Omental fat pad (tissue), 4 donors: Measurements from ENCODE around the gene ANKH. TPM values are rescaled to one million over a fixed set of nuclear protein-coding genes. Genes with fewer than 3 reads are reported as not detected.

Experiments used
- ATAC-seq: fragments of 150-250 bp; one replicate; pipeline ENCODE4 v1.9.1; 2016; ENCODE audit warnings: mild to moderate bottlenecking, moderate library complexity; ENCODE audit not compliant: low FRiP score
- DNase-seq: peaks from one replicate; pipeline ENCODE4 v3.0.0-alpha.2; 2019; ENCODE audit warnings: low spot score
- total RNA-seq, 4 donors: library from RNA; depleted of rRNA; stranded (reverse); fragments of >200 nt; gene quantifications; one replicate each; pipeline ENCODE4 v1.1.0, GENCODE V29; 2016
- TF ChIP-seq, protein P1 (sequence below), 3 donors: fragments of 450-650 bp; IDR thresholded peaks; one replicate each; pipeline ENCODE4 v1.5.1; 2016 to 2017; ENCODE audit warnings: antibody characterized with exemption in 3 of 3, mild to moderate bottlenecking in 3 of 3, moderate library complexity in 2 of 3

Gene ANKH
- total RNA-seq, 4 donors from 2014 or later = 37.4 to 74.3 (median 39.2) TPM

DNA sequence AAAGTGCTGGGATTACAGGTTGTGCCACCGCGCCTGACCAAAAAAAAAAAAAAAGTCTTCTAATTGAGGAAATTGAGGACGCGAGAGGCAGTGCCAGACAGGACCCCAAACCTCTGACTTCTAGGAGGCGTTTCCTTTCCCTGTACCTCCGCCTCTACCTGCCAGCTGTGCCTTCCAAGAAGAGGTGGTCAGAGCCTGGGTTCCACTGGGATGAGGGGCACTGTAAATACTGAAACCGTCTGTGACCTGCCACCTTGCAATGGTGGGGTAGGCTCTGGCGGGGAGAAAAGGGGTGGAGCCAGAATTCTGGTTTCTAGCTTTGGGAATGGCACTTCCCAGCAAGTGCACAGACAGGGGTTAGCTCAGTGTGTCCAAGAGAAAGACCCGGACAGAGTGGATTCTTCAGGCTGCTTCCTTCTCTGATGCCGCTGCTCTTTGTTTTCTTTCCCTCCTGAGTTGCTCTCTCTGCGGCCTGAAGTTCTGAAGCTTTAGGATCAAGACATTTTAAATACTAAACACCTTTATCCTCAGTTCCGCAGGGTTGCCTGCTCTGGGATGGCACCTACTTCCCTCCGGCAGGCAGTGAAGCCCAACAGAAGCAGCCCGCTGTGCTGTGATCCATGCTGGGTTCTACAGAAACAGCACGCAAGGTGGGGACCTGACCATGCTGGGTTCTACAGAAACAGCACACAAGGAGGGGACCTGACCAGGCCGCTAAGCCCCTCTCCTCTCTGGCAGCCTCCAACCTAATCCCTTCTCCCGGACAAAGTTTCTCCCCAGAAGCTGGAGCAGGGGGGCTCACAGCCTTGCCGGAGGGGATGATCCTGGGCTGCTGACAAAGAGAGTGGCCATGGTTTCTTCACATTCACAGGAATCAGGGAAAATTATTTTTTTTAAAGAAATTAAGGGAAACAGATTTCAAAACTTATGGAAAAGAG, 141.9 kb downstream of the ANKH start:
- ATAC-seq (no peak), DNase-seq (no peak)
- TF ChIP-seq, protein P1, sequence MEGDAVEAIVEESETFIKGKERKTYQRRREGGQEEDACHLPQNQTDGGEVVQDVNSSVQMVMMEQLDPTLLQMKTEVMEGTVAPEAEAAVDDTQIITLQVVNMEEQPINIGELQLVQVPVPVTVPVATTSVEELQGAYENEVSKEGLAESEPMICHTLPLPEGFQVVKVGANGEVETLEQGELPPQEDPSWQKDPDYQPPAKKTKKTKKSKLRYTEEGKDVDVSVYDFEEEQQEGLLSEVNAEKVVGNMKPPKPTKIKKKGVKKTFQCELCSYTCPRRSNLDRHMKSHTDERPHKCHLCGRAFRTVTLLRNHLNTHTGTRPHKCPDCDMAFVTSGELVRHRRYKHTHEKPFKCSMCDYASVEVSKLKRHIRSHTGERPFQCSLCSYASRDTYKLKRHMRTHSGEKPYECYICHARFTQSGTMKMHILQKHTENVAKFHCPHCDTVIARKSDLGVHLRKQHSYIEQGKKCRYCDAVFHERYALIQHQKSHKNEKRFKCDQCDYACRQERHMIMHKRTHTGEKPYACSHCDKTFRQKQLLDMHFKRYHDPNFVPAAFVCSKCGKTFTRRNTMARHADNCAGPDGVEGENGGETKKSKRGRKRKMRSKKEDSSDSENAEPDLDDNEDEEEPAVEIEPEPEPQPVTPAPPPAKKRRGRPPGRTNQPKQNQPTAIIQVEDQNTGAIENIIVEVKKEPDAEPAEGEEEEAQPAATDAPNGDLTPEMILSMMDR (IDR thresholded peaks at IDR 0.05) = no peak

DNA sequence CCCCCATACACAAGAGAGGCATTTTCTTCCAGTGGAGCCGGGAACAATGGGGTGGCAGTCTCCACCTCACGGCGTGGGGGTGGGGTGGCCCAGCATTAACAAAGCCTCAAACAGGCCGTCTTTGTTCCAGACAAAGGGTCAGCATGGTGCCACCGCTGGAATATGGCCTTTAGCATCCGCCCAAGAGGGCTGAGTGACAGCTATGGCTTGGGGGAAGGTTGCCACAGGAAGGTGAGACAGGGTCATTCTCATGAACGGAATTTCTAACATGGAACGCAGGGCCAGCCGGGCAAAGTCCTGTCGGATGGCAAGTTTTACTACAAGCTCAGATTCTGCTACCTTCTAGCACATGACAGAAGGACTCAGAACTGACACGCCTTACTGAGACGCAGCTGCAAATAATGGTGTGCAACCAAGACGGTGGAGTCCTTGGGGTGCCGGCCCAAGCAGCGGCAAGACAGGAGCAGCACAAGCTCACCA, 143.1 kb downstream of the ANKH start:
- TF ChIP-seq, protein P1 (IDR thresholded peaks at IDR 0.05) = no peak
- DNase-seq = no peak
- no peak for ATAC-seq

DNA sequence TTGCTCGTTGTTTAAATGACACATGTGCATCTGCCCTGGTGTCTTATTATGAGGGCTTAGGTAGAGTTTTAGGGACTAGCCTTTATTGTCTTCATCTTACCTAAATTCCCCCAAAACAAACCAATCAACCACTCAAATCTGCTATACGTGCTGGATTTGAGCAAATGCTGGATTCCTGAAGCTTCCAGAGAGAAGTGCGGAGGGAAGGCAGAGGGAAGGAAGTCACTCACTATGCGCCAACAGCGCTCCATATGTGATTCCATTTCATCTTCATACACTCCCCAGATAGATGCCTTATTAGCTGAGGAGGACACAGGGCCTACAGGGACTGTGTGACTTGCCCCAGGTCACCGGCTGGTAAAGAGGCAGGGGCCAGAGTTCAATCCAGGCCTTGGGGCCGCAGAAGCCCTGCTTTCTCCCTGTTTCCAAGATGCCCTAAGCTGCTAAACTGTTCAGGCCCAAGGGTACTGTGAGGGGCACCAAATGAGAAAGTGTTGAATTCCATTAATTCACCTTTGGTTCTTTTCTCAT, 143.6 kb downstream of the ANKH start:
- no peak for ATAC-seq

DNA sequence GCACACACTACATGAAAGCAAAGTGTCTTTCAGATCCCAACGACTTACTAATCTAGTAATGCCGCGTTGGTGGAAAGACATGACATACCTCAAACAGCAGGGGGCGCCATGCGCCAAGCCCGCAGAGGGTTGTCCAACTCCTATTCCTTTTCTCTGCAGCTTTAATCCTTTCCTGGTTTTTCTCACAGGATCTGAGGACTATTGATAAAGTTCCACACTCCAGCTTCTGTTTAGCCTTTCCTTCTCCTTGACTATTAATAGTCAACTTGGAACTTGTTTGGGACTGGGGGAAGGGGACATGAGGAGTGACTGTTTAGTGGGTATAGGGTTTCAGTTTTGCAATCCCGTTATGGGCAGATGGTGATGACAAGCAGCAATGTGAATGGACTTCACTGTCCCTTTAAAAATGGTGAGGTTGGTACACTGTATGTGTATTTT, 144.1 kb downstream of the ANKH start:
- TF ChIP-seq, protein P1 (IDR thresholded peaks at IDR 0.05) = peak in 2 of 3 donors; percentile 60 to 80
- no peak for DNase-seq
- ATAC-seq = peak; percentile 67

More for the DNA sequence above, 143.6 kb downstream of the ANKH start:
- DNase-seq = no peak
- TF ChIP-seq, protein P1 (IDR thresholded peaks at IDR 0.05) = no peak

DNA sequence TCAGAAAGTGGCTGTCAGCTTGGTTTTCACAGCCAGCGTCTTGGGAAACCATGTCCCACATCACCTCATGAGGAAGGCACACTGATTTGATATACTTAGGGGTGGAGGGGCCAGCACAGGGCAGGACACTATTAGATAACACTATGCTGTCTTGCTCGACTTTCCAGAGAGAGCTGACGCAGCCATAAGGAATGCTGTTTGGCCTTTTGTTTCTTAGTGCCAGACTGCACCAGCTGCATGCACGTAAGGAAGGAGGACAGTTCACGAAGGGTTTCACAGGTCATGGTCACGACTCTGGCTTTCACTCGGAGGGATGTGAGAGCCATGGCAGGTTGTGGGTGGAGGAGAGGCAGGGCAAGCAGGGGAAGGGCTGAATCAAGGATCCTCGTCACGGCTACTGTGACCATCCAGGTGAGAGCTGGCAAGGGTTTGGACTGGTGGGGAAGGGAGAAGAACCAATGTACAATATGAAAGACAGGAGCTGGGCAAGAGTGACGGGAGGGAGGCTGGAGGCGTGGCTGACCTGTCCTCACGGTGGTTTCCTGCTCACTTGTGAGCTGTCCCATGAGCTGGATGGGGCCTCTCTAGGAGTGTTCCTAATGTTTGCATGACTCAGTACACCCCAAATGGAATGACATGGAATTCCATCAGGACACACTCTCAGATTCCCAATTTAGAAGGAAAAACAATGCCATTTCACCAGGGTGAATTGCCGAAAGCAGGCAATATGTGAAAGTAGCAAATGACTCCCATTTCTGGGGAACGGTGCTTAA, 145.3 kb downstream of the ANKH start:
- TF ChIP-seq, protein P1 (IDR thresholded peaks at IDR 0.05) = no peak
- ATAC-seq (no peak), DNase-seq (no peak)

DNA sequence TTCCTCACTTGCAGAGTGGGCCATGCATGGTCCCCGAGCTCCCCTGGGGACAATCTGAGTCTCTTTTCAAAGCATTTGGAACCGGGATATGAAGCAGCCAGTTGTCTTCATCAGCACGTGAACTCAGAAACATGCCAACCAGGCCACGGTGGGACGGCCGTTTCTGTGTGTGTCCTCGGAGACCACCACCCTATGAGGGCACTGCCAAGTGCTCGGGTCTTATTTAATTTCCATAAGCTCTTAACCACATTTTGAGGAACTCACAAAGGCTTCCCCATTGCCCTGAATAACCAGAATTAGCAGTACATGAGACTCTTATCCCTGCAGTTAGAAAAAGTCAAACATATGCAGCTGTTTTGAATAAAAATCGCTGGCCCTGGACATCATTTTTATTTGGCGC, 146.9 kb downstream of the ANKH start:
- ATAC-seq (no peak), DNase-seq (no peak)
- TF ChIP-seq, protein P1 (IDR thresholded peaks at IDR 0.05) = no peak
